Body of pancreas (tissue), 4 donors: ENCODE measurements around the gene KMT2C. TPM values are rescaled to one million over a fixed set of nuclear protein-coding genes. Genes with fewer than 3 reads are reported as not detected.
A peak's percentile ranks its signal among the peaks of the same experiment; 100 is the strongest.
"Not testable (repeated sequence)": the region's sequence is repeated elsewhere in the genome, so short reads cannot be mapped to it uniquely, and the experiment has no call there.

Source experiments
- ATAC-seq: fragments of 150-250 bp; one replicate; pipeline ENCODE4 v1.9.1; 2016
- DNase-seq, 4 donors: peaks; one replicate each; pipeline ENCODE4 v3.0.0-alpha.2; 2019
- H3K27ac ChIP-seq, 4 donors: fragments of 200-600 bp; sonication (generic); 1 replicate in 3 of 4; 2 replicates in 1 of 4; pipeline versions ENCODE4 v1.5.1 to v1.6.1; 2016 to 2019; ENCODE audit warnings: mild to moderate bottlenecking in 1 of 4, mixed read lengths in 1 of 4, moderate library complexity in 1 of 4
- H3K27me3 ChIP-seq, 2 donors: fragments of 200-600 bp; sonication (generic); one replicate each; pipeline ENCODE4 v1.6.0; 2016; ENCODE audit warnings: mild to moderate bottlenecking in 1 of 2
- H3K36me3 ChIP-seq, 2 donors: fragments of 200-600 bp; sonication (generic); replicated peaks in 1 of 2; 2 replicates each; pipeline ENCODE4 v1.5.1; 2016; ENCODE audit warnings: low read depth in 2 of 2; ENCODE audit not compliant: insufficient read depth in 1 of 2
- H3K4me1 ChIP-seq: fragments of 200-600 bp; sonication (generic); one replicate; pipeline ENCODE4 v1.6.0; 2016
- H3K4me3 ChIP-seq, 2 donors: fragments of 200-600 bp; sonication (generic); 1 replicate in 1 of 2; 2 replicates in 1 of 2; pipeline ENCODE4 v1.5.1; 2016 to 2019
- H3K9me3 ChIP-seq, 3 donors: fragments of 200-600 bp; sonication (generic); 1 replicate in 2 of 3; 2 replicates in 1 of 3; pipeline ENCODE4 v1.5.1; 2016
- POLR2A ChIP-seq, 3 donors: fragments of 450-650 bp; IDR thresholded peaks; one replicate each; pipeline ENCODE4 v1.6.1; 2016; ENCODE audit warnings: antibody characterized with exemption in 3 of 3, mild to moderate bottlenecking in 2 of 3
- WGBS, 2 donors: methylation state at CpG; one replicate each; pipeline ENCODE4 v1.1.5; 2017; 5-methylcytosine and 5-hydroxymethylcytosine counted together
- intact Hi-C: fragments of 100-400 bp; cut with DNase I; formaldehyde crosslinking; loops from one replicate; pipeline ENCODE4 v1.15.1; 2023
- total RNA-seq, 2 donors: library from RNA; depleted of rRNA; stranded (reverse); fragments of >200 nt; gene quantifications; one replicate each; pipeline ENCODE4 v1.1.0, GENCODE V29; 2016
- TF ChIP-seq, protein P1 (sequence below), 7 experiments: fragments of 450-650 bp in 4 of 7; fragments of 200-600 bp in 3 of 7; sonication (generic) in 3 of 7; IDR thresholded peaks; one replicate each; pipeline ENCODE4 v1.5.1; 2016 to 2019; ENCODE audit warnings: antibody characterized with exemption in 7 of 7

KMT2C gene
- total RNA-seq, 2 donors from 2014 or later = 58.9 to 71.5 TPM

DNA sequence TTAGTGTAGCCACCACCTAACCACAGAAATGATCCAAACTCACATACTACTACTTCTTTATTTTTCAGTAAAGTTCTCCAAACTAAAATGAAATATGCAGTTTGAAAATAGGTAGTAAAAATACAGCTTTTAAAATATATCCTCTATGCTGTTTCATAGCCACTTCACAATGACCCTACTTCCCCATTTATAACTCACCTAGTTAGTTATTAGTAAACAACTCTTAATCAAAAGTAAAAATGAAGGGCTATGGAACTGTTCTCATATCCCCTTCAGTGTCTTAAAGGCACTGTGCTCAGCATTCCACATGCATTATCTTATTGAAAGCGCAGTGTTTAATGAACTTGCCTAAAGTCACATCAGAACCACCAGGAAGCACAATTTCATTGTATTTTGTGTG lies 43.5 kb downstream of the KMT2C start:
- DNase-seq (no peak), ATAC-seq (peak; percentile 13)
- TF ChIP-seq, protein P1, sequence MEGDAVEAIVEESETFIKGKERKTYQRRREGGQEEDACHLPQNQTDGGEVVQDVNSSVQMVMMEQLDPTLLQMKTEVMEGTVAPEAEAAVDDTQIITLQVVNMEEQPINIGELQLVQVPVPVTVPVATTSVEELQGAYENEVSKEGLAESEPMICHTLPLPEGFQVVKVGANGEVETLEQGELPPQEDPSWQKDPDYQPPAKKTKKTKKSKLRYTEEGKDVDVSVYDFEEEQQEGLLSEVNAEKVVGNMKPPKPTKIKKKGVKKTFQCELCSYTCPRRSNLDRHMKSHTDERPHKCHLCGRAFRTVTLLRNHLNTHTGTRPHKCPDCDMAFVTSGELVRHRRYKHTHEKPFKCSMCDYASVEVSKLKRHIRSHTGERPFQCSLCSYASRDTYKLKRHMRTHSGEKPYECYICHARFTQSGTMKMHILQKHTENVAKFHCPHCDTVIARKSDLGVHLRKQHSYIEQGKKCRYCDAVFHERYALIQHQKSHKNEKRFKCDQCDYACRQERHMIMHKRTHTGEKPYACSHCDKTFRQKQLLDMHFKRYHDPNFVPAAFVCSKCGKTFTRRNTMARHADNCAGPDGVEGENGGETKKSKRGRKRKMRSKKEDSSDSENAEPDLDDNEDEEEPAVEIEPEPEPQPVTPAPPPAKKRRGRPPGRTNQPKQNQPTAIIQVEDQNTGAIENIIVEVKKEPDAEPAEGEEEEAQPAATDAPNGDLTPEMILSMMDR (IDR thresholded peaks at IDR 0.05) = no peak
- no peak for TF ChIP-seq POLR2A (IDR thresholded peaks at IDR 0.05)
- no peaks in the 10 kb centered on the region for H3K27me3 ChIP-seq
- 86 to 88% methylated on average over 1 of the region's 1 CpG for WGBS, 2 donors
- peaks cover 35% of the 10 kb centered on the region for H3K4me1 ChIP-seq
- H3K4me3 ChIP-seq = no peak overlapping the region
- H3K36me3 ChIP-seq = no peaks in the 10 kb centered on the region
- H3K27ac ChIP-seq = peak overlapping the region in 1 of 4 donors; percentile 32
- no peaks in the 10 kb centered on the region for H3K9me3 ChIP-seq
- intact Hi-C loops = no loop called here

DNA sequence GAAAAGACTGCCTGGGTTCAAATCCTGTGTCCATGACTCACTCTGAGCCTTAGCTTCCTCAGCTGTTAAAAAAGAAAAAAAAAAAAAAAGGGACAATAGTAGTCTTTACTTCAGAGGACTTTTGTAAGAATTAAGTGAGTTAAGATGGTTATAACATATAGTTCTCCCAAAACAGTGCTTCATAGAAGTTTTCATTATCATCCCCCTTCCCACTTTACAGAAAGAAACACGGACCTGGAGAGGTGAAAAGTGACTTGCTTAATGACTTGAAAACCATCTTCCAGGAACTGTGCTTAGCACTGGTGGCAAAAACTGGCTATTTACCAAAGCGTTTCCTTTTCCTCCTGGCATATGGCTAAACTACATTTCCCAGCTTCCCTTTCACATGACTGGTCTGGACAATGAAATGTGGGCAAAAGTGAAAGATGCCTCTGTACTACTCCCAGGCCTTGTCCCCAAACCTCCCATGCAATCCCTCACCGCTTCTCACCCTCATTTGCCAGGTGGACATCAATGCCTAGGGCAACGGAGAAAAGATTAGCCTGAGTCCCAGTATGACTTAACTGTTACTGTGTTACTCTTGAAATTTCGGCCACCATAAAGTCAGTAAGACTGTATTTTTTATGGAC lies 49.6 kb downstream of the KMT2C start:
- not testable (repeated sequence) for H3K27me3 ChIP-seq

DNA sequence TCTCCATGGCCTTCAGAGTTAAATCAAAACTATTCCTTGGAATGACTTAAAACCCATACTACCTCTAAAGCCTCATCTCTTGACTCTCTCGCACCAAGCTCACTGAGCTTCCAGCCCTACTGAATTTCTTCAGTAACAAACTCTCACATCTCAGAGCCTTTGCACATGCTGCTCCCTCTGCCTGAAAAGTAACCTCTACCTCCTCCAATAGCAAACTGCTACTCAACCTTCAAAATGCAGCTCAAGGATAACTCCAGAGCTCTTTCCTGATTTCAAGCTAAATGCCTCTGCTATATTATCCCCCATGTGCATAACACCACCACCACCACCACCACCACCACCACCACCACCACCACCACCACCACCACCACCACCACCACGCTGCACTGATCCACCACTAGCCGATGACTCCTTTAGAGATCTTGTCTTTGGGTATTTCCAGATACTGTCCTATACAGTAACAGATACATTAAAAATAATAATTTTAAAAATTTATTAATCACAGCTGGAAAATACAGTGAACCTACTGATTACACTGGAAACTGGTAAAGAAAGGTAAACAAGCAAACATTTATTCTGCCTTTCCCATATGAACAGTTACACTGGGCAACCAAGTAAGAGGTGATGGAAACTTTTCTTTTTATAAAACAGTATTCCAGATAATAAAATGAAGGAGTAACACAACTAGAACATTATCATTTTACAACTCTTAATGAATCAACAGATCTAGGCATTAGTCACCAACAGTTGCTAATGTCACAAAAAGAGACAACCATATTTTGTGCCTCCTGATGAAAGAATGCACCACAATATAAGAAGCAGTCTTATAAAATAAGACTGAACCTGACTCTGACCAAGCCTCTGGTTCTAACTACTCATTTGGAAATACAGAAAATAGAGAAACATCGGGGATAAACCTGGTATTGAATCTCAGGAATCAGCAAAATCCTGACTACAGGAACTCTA lies 51.3 kb downstream of the KMT2C start:
- H3K9me3 ChIP-seq, ATAC-seq, DNase-seq, H3K4me3 ChIP-seq, intact Hi-C loops, H3K27ac ChIP-seq, H3K36me3 ChIP-seq, H3K27me3 ChIP-seq: not testable (repeated sequence)
- 58 to 62% methylated on average over 4 of the region's 4 CpGs for WGBS, 2 donors
- H3K4me1 ChIP-seq = peaks cover 19% of the 10 kb centered on the region

More for the DNA sequence above, 49.6 kb downstream of the KMT2C start:
- 48 to 50% methylated on average over 5 of the region's 5 CpGs for WGBS, 2 donors
- H3K27ac ChIP-seq, H3K36me3 ChIP-seq, DNase-seq, intact Hi-C loops, H3K4me3 ChIP-seq, H3K9me3 ChIP-seq: not testable (repeated sequence)
- H3K4me1 ChIP-seq = peaks cover 26% of the 10 kb centered on the region
- ATAC-seq = peak; percentile 19

DNA sequence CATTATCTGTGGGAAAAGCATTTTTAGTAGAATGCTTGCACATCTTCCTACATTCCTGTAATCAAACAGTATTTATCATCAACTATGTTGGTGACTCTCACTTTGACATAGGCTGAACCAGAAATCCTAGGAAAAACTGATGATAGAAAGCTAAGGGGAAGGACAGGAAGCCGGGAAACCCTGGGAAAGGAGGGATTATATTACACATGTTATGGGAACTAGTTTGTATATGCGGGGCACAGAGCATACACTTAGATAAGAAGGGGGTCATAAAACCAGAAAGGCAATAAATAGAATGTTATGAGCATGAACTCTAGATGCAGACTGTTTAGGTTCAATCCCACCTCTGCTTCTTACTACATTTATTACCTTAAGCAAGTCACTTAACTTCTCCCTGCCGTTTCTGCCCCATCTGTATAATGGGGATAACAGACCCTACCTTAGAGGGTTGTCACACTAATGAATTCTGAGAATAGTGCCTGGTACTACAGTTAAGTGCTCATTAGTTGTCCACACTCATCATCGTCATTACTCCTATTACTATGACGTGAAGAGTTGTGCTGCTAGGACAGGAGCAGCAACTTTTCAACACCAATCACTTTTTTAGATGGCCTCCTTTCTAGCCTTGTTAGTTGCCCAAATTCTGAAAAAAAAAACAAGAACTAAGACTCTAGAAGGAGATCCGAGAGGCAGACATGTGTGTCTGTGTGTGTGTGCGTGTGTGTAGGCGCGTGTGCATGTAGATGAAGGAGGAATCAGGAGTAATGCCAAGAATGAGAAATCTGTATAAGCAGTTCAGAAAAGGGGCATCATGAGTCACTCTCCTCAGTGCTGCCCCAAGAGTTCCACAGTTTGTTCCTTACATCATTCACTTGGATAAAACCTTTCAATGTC lies 52.2 kb downstream of the KMT2C start:
- H3K4me3 ChIP-seq = no peak overlapping the region
- WGBS, 2 donors = 61 to 65% methylated on average over 9 of the region's 9 CpGs
- H3K27me3 ChIP-seq = no peaks in the 10 kb centered on the region
- TF ChIP-seq, protein P1 (IDR thresholded peaks at IDR 0.05) = no peak
- no peak for TF ChIP-seq POLR2A (IDR thresholded peaks at IDR 0.05)
- H3K9me3 ChIP-seq = no peaks in the 10 kb centered on the region
- no peak overlapping the region for H3K27ac ChIP-seq
- ATAC-seq = no peak
- H3K4me1 ChIP-seq = peaks cover 19% of the 10 kb centered on the region
- no peak for DNase-seq
- no peaks in the 10 kb centered on the region for H3K36me3 ChIP-seq
- intact Hi-C loops = no loop called here

DNA sequence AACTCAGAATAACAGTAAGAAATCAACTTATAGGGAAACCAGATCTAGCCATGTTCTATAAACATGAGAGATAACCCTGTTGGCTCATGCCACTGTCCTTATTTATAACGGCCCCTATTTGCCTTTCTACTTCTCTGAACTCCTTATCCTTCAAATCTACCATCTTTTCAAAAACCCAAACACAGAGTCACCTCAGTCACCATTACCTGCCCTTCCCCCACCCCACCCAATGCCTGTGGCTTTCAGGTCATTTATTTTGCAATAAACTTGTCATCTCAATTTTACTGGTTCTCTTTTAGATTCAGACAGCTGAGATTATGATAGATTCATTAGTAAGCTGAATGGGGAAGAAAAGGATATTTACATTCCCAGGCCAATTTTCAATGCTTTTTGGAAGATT lies 53.6 kb downstream of the KMT2C start:
- intact Hi-C loops = no loop called here
- 10% methylated on average over 1 of the region's 1 CpG for WGBS, 2 donors
- ATAC-seq = no peak

DNA sequence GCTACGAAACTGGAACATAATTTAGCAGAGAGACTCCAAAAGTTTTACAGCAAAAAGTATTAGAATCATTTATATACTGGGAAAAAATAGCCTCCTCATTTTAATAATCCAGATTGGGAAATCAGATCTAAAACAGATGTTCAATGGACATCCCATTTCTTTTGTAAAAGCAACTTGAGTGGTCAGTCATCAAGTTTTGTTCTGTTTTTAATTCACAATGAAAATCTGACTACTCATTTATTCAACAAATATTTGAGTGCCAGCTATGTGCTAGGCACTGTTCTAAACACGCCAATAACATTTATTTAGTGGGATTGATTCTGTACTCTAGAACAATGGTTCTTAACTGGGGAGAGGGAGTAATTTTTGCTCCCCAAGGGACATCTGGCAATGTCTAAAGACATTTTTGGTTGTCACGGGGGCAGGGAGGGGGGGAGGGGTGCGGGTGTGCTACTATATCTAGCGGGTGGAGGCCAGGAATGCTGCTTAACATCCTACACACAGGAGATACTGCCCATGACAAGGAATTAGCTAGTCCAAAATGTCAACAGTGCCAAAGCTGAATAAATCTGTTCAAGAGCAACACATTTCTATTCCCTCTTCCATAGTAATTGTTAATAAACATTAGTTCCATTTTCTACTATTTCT lies 54.7 kb downstream of the KMT2C start:
- H3K4me3 ChIP-seq, ATAC-seq, intact Hi-C loops, DNase-seq, H3K27ac ChIP-seq, H3K27me3 ChIP-seq, H3K9me3 ChIP-seq, H3K36me3 ChIP-seq: not testable (repeated sequence)
- peaks cover 19% of the 10 kb centered on the region for H3K4me1 ChIP-seq
- 56 to 71% methylated on average over 5 of the region's 5 CpGs for WGBS, 2 donors

More for the DNA sequence above, 53.6 kb downstream of the KMT2C start:
- peaks cover 19% of the 10 kb centered on the region for H3K4me1 ChIP-seq
- H3K36me3 ChIP-seq = no peaks in the 10 kb centered on the region
- no peaks in the 10 kb centered on the region for H3K27me3 ChIP-seq
- DNase-seq = no peak
- TF ChIP-seq, protein P1 (IDR thresholded peaks at IDR 0.05) = no peak
- TF ChIP-seq POLR2A (IDR thresholded peaks at IDR 0.05) = no peak
- no peaks in the 10 kb centered on the region for H3K9me3 ChIP-seq
- no peak overlapping the region for H3K27ac ChIP-seq
- no peak overlapping the region for H3K4me3 ChIP-seq

DNA sequence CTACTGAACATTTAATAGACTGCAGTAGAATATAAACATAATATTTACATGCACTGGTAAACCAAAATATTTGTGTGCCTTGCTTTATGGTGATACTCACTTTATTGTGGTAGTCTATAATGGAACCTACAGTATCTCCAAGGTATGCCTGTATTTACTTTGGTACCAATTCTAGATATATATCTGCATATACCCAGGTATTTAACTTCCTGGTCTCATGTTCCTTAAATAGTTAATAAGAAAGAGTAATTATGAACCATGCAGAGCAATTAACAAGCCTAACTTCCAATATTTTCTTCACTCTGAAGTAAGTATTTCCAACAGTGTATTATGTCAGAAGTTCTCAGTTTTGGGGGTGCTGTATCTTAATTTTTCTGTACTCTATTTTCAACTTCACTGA lies 57.3 kb downstream of the KMT2C start:
- H3K9me3 ChIP-seq, H3K27ac ChIP-seq, H3K4me3 ChIP-seq, H3K36me3 ChIP-seq, intact Hi-C loops, DNase-seq, ATAC-seq, H3K27me3 ChIP-seq: not testable (repeated sequence)
- peaks cover 31% of the 10 kb centered on the region for H3K4me1 ChIP-seq
